ENCODE measurements around the gene PCED1B. TPM values are rescaled to one million over a fixed set of nuclear protein-coding genes. Genes with fewer than 3 reads are reported as not detected.

PCED1B gene
- polyA plus RNA-seq, 1 donor (not counting 4 experiments of a cell fraction or from before 2014, with no cell fraction given): 3.2 TPM

GRCh38 chr12:47068539-47068938 lies 10.9 kb upstream of the PCED1B start:
- dilution Hi-C loops (cut with MboI; ENCODE audit: extremely low pct_ligation_motif_present, low sequenced_read_pairs): no loop called here
- FAIRE-seq (no peak), DNase-seq (ENCODE audit: low read depth, low spot score) (no peak)
- no peak for TF ChIP-seq CTCF (optimal IDR thresholded peaks at IDR 0.05 in 1 of 3, IDR thresholded peaks at IDR 0.05 in 1 of 3, conservative IDR thresholded peaks at IDR 0.05 in 1 of 3; ENCODE audit: extremely low read depth in 1 of 3, insufficient read depth in 2 of 3, low read length in 3 of 3)
- no peak for TF ChIP-seq EZH2 (IDR thresholded peaks at IDR 0.05; ENCODE audit: low read length)
- no peaks in the 10 kb centered on the region for H3K36me3 ChIP-seq (ENCODE audit: control insufficient read depth in 2 of 2, extremely low read depth in 1 of 2, insufficient read depth in 2 of 2, low read length in 2 of 2)
- H3K4me3 ChIP-seq (ENCODE audit: control insufficient read depth in 2 of 3, extremely low read depth in 1 of 3, insufficient read depth in 2 of 3, low read depth in 1 of 3, low read length in 3 of 3): no peak overlapping the region
- no peaks in the 10 kb centered on the region for H3K79me2 ChIP-seq (ENCODE audit: control insufficient read depth, insufficient read depth, low read length)
- H3K4me2 ChIP-seq (ENCODE audit: control insufficient read depth, extremely low read depth, insufficient read depth, low read depth, low read length): no peak overlapping the region
- no peaks in the 10 kb centered on the region for H3K27me3 ChIP-seq (ENCODE audit: control insufficient read depth, extremely low read depth, insufficient read depth, low read length)
- no peak overlapping the region for H3K27ac ChIP-seq (ENCODE audit: control insufficient read depth, insufficient read depth, low read length)
- no peaks in the 10 kb centered on the region for H3K9me1 ChIP-seq (ENCODE audit: control insufficient read depth, extremely low read depth, insufficient read depth, low read length)
- no peaks in the 10 kb centered on the region for H4K20me1 ChIP-seq (ENCODE audit: control insufficient read depth, extremely low read depth, insufficient read depth, low read length)
- no peak overlapping the region for H3K9ac ChIP-seq (ENCODE audit: control insufficient read depth, extremely low read depth, insufficient read depth, low read length)
- no peak overlapping the region for H2AFZ ChIP-seq (ENCODE audit: control insufficient read depth, low read length)
- H3K4me1 ChIP-seq (ENCODE audit: control insufficient read depth, extremely low read depth, insufficient read depth, low read length): no peaks in the 10 kb centered on the region
- no peaks in the 10 kb centered on the region for H3K9me3 ChIP-seq (ENCODE audit: control insufficient read depth, low read depth, low read length)

- Histone ChIP-seq H3K9ac (ENCODE audit: control insufficient read depth, extremely low read depth, insufficient read depth, low read length) (no peak overlapping the region), H3K9me1 (ENCODE audit: control insufficient read depth, extremely low read depth, insufficient read depth, low read length) (no peaks in the 10 kb centered on the region), H2AFZ (ENCODE audit: control insufficient read depth, low read length) (no peak overlapping the region), H3K79me2 (ENCODE audit: control insufficient read depth, insufficient read depth, low read length) (no peaks in the 10 kb centered on the region), H3K4me1 (ENCODE audit: control insufficient read depth, extremely low read depth, insufficient read depth, low read length) (no peaks in the 10 kb centered on the region), H3K4me3 (ENCODE audit: control insufficient read depth in 2 of 3, extremely low read depth in 1 of 3, insufficient read depth in 2 of 3, low read depth in 1 of 3, low read length in 3 of 3) (no peak overlapping the region), H4K20me1 (ENCODE audit: control insufficient read depth, extremely low read depth, insufficient read depth, low read length) (no peaks in the 10 kb centered on the region), H3K4me2 (ENCODE audit: control insufficient read depth, extremely low read depth, insufficient read depth, low read depth, low read length) (no peak overlapping the region), H3K9me3 (ENCODE audit: control insufficient read depth, low read depth, low read length) (no peaks in the 10 kb centered on the region), H3K36me3 (ENCODE audit: control insufficient read depth in 2 of 2, extremely low read depth in 1 of 2, insufficient read depth in 2 of 2, low read length in 2 of 2) (no peaks in the 10 kb centered on the region), H3K27me3 (ENCODE audit: control insufficient read depth, extremely low read depth, insufficient read depth, low read length) (no peaks in the 10 kb centered on the region), H3K27ac (ENCODE audit: control insufficient read depth, insufficient read depth, low read length) (no peak overlapping the region)
- no peak for DNase-seq (ENCODE audit: low read depth, low spot score)
- TF ChIP-seq CTCF (optimal IDR thresholded peaks at IDR 0.05 in 1 of 3, IDR thresholded peaks at IDR 0.05 in 1 of 3, conservative IDR thresholded peaks at IDR 0.05 in 1 of 3; ENCODE audit: extremely low read depth in 1 of 3, insufficient read depth in 2 of 3, low read length in 3 of 3): no peak
- no peak for TF ChIP-seq EZH2 (IDR thresholded peaks at IDR 0.05; ENCODE audit: low read length)
- no peak for FAIRE-seq
- dilution Hi-C loops (cut with MboI; ENCODE audit: extremely low pct_ligation_motif_present, low sequenced_read_pairs): no loop called here
Observed at GRCh38 chr12:47070310-47070709, 9.1 kb upstream of the PCED1B start.

Measured in keratinocyte (primary cell).